Astrocyte (in vitro differentiated cells and primary cell): Measurements from ENCODE around the gene CDC25B. TPM values are rescaled to one million over a fixed set of nuclear protein-coding genes. Genes with fewer than 3 reads are reported as not detected.

ENCODE experiments used
- DNase-seq: peaks from one replicate; pipeline ENCODE4 v3.0.0-alpha.2; 2010; ENCODE audit warnings: low read depth
- FAIRE-seq: peaks from 2 replicates; lab custom pipeline; 2011; peaks lifted over from hg19 to GRCh38; lab: Jason Lieb, UNC
- H2AFZ ChIP-seq: 2 replicates; pipeline ENCODE4 v1.6.0; 2012; ENCODE audit warnings: low read depth, low read length, inconsistent platforms
- H3K27ac ChIP-seq: 2 replicates; pipeline ENCODE4 v1.5.1; 2011; ENCODE audit warnings: low read depth, low read length, inconsistent platforms
- H3K27me3 ChIP-seq: 2 replicates; pipeline ENCODE4 v1.6.0; 2011; ENCODE audit warnings: low read length, inconsistent platforms; ENCODE audit not compliant: insufficient read depth
- H3K36me3 ChIP-seq: 2 replicates; pipeline ENCODE4 v1.5.1; 2011; ENCODE audit warnings: low read length, inconsistent platforms; ENCODE audit not compliant: insufficient read depth
- H3K4me1 ChIP-seq: 2 replicates; pipeline ENCODE4 v1.5.1; 2011; ENCODE audit warnings: low read length, inconsistent platforms; ENCODE audit not compliant: insufficient read depth
- H3K4me2 ChIP-seq: 2 replicates; pipeline ENCODE4 v1.6.0; 2012; ENCODE audit warnings: low read length, inconsistent platforms
- H3K4me3 ChIP-seq: 2 replicates; pipeline ENCODE4 v1.5.1; 2011; ENCODE audit warnings: low read depth, mild to moderate bottlenecking, low read length, inconsistent platforms; ENCODE audit not compliant: insufficient read depth
- H3K79me2 ChIP-seq: 2 replicates; pipeline ENCODE4 v1.6.0; 2012; ENCODE audit warnings: mild to moderate bottlenecking, low read length, inconsistent platforms; ENCODE audit not compliant: insufficient read depth
- H3K9ac ChIP-seq: 2 replicates; pipeline ENCODE4 v1.6.0; 2012; ENCODE audit warnings: mild to moderate bottlenecking, low read length, inconsistent platforms
- H3K9me3 ChIP-seq: 2 replicates; pipeline ENCODE4 v1.5.1; 2012; ENCODE audit warnings: low read depth, mild to moderate bottlenecking, low read length, inconsistent platforms; ENCODE audit not compliant: insufficient read depth
- H4K20me1 ChIP-seq: 2 replicates; pipeline ENCODE4 v1.6.0; 2012; ENCODE audit warnings: low read length, inconsistent platforms; ENCODE audit not compliant: insufficient read depth
- H3K27ac Mint-ChIP-seq: one replicate; pipeline ENCODE4 v1.8.0; 2021; ENCODE audit warnings: mild to moderate bottlenecking, mixed read lengths; ENCODE audit not compliant: unreplicated experiment
- H3K27me3 Mint-ChIP-seq: one replicate; pipeline ENCODE4 v1.8.0; 2021; ENCODE audit warnings: low read depth, mixed read lengths; ENCODE audit not compliant: unreplicated experiment
- H3K36me3 Mint-ChIP-seq: one replicate; pipeline ENCODE4 v1.8.0; 2021; ENCODE audit warnings: low read depth, mixed read lengths; ENCODE audit not compliant: unreplicated experiment
- H3K4me1 Mint-ChIP-seq: one replicate; pipeline ENCODE4 v1.8.0; 2021; ENCODE audit warnings: low read depth, mixed read lengths; ENCODE audit not compliant: unreplicated experiment
- H3K4me3 Mint-ChIP-seq: one replicate; pipeline ENCODE4 v1.8.0; 2021; ENCODE audit warnings: mild to moderate bottlenecking, moderate library complexity, mixed read lengths; ENCODE audit not compliant: unreplicated experiment
- H3K9me3 Mint-ChIP-seq: one replicate; pipeline ENCODE4 v1.8.0; 2021; ENCODE audit warnings: mild to moderate bottlenecking, mixed read lengths; ENCODE audit not compliant: unreplicated experiment
- CTCF ChIP-seq: IDR thresholded peaks from 2 replicates; pipeline ENCODE4 v1.5.1; 2011; ENCODE audit warnings: low read depth, mild to moderate bottlenecking, inconsistent platforms, low read length, moderate library complexity; ENCODE audit not compliant: insufficient read depth
- EZH2 ChIP-seq: IDR thresholded peaks from 2 replicates; pipeline ENCODE4 v1.6.1; 2012; ENCODE audit warnings: mild to moderate bottlenecking, low read length, inconsistent platforms; ENCODE audit not compliant: insufficient read depth
- total RNA-seq: library from RNA; stranded (reverse); gene quantifications from 2 replicates; pipeline ENCODE4 v1.2.1, GENCODE V29; 2021

Gene CDC25B
- total RNA-seq, 1 donor from 2014 or later: 8.5 TPM

- H3K27me3 Mint-ChIP-seq: peaks cover 7% of the 10 kb centered on the region
- peaks cover 18% of the 10 kb centered on the region for H3K4me1 ChIP-seq
- peaks cover under 1% of the 10 kb centered on the region for H3K27me3 ChIP-seq
- no peaks in the 10 kb centered on the region for H3K9me3 Mint-ChIP-seq
- peaks cover 9% of the 10 kb centered on the region for H3K4me1 Mint-ChIP-seq
- DNase-seq (no peak), FAIRE-seq (no peak)
- no peak overlapping the region for H3K27ac Mint-ChIP-seq
- H3K4me2 ChIP-seq: peak overlapping the region; percentile 97
- H4K20me1 ChIP-seq: peaks cover 48% of the 10 kb centered on the region
- no peaks in the 10 kb centered on the region for H3K9me3 ChIP-seq
- peak overlapping the region; percentile 23 for H3K9ac ChIP-seq
- no peak overlapping the region for H3K4me3 ChIP-seq
- no peak overlapping the region for H2AFZ ChIP-seq
- peaks cover 35% of the 10 kb centered on the region for H3K79me2 ChIP-seq
- no peak overlapping the region for H3K4me3 Mint-ChIP-seq
- H3K36me3 ChIP-seq: no peaks in the 10 kb centered on the region
- no peak overlapping the region for H3K27ac ChIP-seq
- peaks cover 2% of the 10 kb centered on the region for H3K36me3 Mint-ChIP-seq
- TF ChIP-seq CTCF: no peak
- no peak for TF ChIP-seq EZH2
These were observed 12.5 kb upstream of the CDC25B start for GRCh38 chr20:3783511-3784195.

- Mint-ChIP-seq H3K4me1 (peaks cover 9% of the 10 kb centered on the region), H3K27ac (no peak overlapping the region), H3K27me3 (peaks cover 8% of the 10 kb centered on the region), H3K4me3 (peak overlapping the region; percentile 69), H3K36me3 (peaks cover 2% of the 10 kb centered on the region), H3K9me3 (peaks cover 2% of the 10 kb centered on the region)
- H4K20me1 ChIP-seq: peaks cover 48% of the 10 kb centered on the region
- peaks cover 18% of the 10 kb centered on the region for H3K4me1 ChIP-seq
- H3K4me3 ChIP-seq: peak overlapping the region; percentile 31
- FAIRE-seq (no peak), DNase-seq (no peak)
- no peaks in the 10 kb centered on the region for H3K9me3 ChIP-seq
- no peak overlapping the region for H3K27ac ChIP-seq
- peak overlapping the region; percentile 97 for H3K4me2 ChIP-seq
- no peaks in the 10 kb centered on the region for H3K36me3 ChIP-seq
- H3K27me3 ChIP-seq: no peaks in the 10 kb centered on the region
- H3K9ac ChIP-seq: peak overlapping the region; percentile 85
- TF ChIP-seq EZH2 (no peak), CTCF (no peak)
- no peak overlapping the region for H2AFZ ChIP-seq
- H3K79me2 ChIP-seq: peaks cover 35% of the 10 kb centered on the region
These were observed 11.8 kb upstream of the CDC25B start for GRCh38 chr20:3784216-3784853.

GRCh38 chr20:3784863-3785239 lies 11.3 kb upstream of the CDC25B start:
- peaks cover 2% of the 10 kb centered on the region for H3K9me3 Mint-ChIP-seq
- H3K4me1 ChIP-seq: peaks cover 18% of the 10 kb centered on the region
- H3K27ac Mint-ChIP-seq: no peak overlapping the region
- H3K9me3 ChIP-seq: no peaks in the 10 kb centered on the region
- peak overlapping the region; percentile 85 for H3K9ac ChIP-seq
- TF ChIP-seq CTCF (no peak), EZH2 (no peak)
- peaks cover 35% of the 10 kb centered on the region for H3K79me2 ChIP-seq
- H3K4me1 Mint-ChIP-seq: peaks cover 9% of the 10 kb centered on the region
- peaks cover 48% of the 10 kb centered on the region for H4K20me1 ChIP-seq
- H3K4me2 ChIP-seq: peak overlapping the region; percentile 97
- no peaks in the 10 kb centered on the region for H3K36me3 ChIP-seq
- no peak for DNase-seq
- H3K27me3 ChIP-seq: no peaks in the 10 kb centered on the region
- H3K27ac ChIP-seq: no peak overlapping the region
- peaks cover 3% of the 10 kb centered on the region for H3K27me3 Mint-ChIP-seq
- H3K4me3 Mint-ChIP-seq: peak overlapping the region; percentile 69
- H2AFZ ChIP-seq: no peak overlapping the region
- peak overlapping the region; percentile 70 for H3K4me3 ChIP-seq
- FAIRE-seq: no peak
- H3K36me3 Mint-ChIP-seq: peaks cover 2% of the 10 kb centered on the region
